Stimulated activated CD8-positive, alpha-beta memory T cell treated with anti-CD3 and anti-CD28 coated beads, Interleukin-15, amount 100 ng/mL, for 24 hours (primary cell): Measurements from ENCODE around the gene CDC14B.

Experiments
- DNase-seq: peaks from one replicate; pipeline ENCODE4 v3.0.0-alpha.2; 2020; ENCODE audit warnings: low read depth

CDC14B gene

GRCh38 chr9:96502539-96503373 is 116.9 kb downstream of the CDC14B start:
- DNase-seq = no peak

- no peak for DNase-seq
Measured at GRCh38 chr9:96501633-96502538, 117.8 kb downstream of the CDC14B start.

GRCh38 chr9:96500696-96501632 is 118.7 kb downstream of the CDC14B start:
- no peak for DNase-seq

- no peak for DNase-seq
Measured at GRCh38 chr9:96499257-96499656, 120.4 kb downstream of the CDC14B start.

GRCh38 chr9:96498796-96499195 is 120.8 kb downstream of the CDC14B start:
- no peak for DNase-seq

- no peak for DNase-seq
Measured at GRCh38 chr9:96497117-96497399, 122.6 kb downstream of the CDC14B start.

- DNase-seq = no peak
Measured at GRCh38 chr9:96496368-96497116, 123.1 kb downstream of the CDC14B start.

GRCh38 chr9:96495341-96495740 is 124.3 kb downstream of the CDC14B start:
- DNase-seq = no peak

GRCh38 chr9:96494215-96494800 is 125.3 kb downstream of the CDC14B start:
- no peak for DNase-seq

- no peak for DNase-seq
Measured at GRCh38 chr9:96493757-96494156, 125.9 kb downstream of the CDC14B start.

- DNase-seq = no peak
Measured at GRCh38 chr9:96492993-96493531, 126.6 kb downstream of the CDC14B start.

GRCh38 chr9:96491880-96492525 is 127.6 kb downstream of the CDC14B start:
- no peak for DNase-seq

- DNase-seq = no peak
Measured at GRCh38 chr9:96491079-96491879, 128.4 kb downstream of the CDC14B start.

- no peak for DNase-seq
Measured at GRCh38 chr9:96490534-96491078, 129.0 kb downstream of the CDC14B start.

- DNase-seq = no peak
Measured at GRCh38 chr9:96489482-96489979, 130.1 kb downstream of the CDC14B start.

GRCh38 chr9:96487949-96488348 is 131.7 kb downstream of the CDC14B start:
- no peak for DNase-seq

- DNase-seq = no peak
Measured at GRCh38 chr9:96487029-96487396, 132.6 kb downstream of the CDC14B start.

GRCh38 chr9:96486386-96487028 is 133.1 kb downstream of the CDC14B start:
- no peak for DNase-seq
